Cardiac muscle cell (in vitro differentiated cells and primary cell): Measurements from ENCODE around the gene HNRNPC. TPM values are rescaled to one million over a fixed set of nuclear protein-coding genes. Genes with fewer than 3 reads are reported as not detected.

Experiments
- DNase-seq, 2 donors: peaks; one replicate each; pipeline versions ENCODE4 v3.0.0 to v3.0.0-alpha.2; 2010 to 2017; ENCODE audit warnings: low read depth in 1 of 2, low spot score in 1 of 2
- H3K27ac ChIP-seq: fragments of 200-600 bp; sonication (generic); 2 replicates; pipeline ENCODE4 v1.5.1; 2016
- H3K27me3 ChIP-seq: fragments of 200-600 bp; sonication (generic); 2 replicates; pipeline ENCODE4 v1.6.0; 2016; ENCODE audit warnings: control low read depth
- H3K36me3 ChIP-seq: fragments of 200-600 bp; sonication (generic); 2 replicates; pipeline ENCODE4 v1.5.1; 2016; ENCODE audit warnings: control low read depth
- H3K4me1 ChIP-seq: fragments of 200-600 bp; sonication (generic); 2 replicates; pipeline ENCODE4 v1.8.1; 2017; ENCODE audit warnings: low read depth, mild to moderate bottlenecking, mixed run types
- H3K4me3 ChIP-seq: fragments of 200-600 bp; sonication (generic); 2 replicates; pipeline ENCODE4 v1.5.1; 2016; ENCODE audit warnings: mild to moderate bottlenecking
- H3K9me3 ChIP-seq: fragments of 200-600 bp; sonication (generic); 2 replicates; pipeline ENCODE4 v1.5.1; 2017; ENCODE audit warnings: low read depth, mild to moderate bottlenecking, control low read depth
- CTCF ChIP-seq: IDR thresholded peaks from 2 replicates; pipeline ENCODE4 v1.5.1; 2012; ENCODE audit warnings: low read depth, mild to moderate bottlenecking, low read length
- polyA plus RNA-seq: library from polyadenylated mRNA; unstranded; fragments of >200 nt; fragmentation: Nextera tagmentation; extraction: Ambion mirVana; gene quantifications from 2 replicates; pipeline ENCODE4 v1.2.1, GENCODE V29; 2016
- total RNA-seq: library from RNA; depleted of rRNA; stranded (reverse); fragments of >200 nt; gene quantifications from 2 replicates; pipeline ENCODE4 v1.2.3, GENCODE V29; 2016

Gene HNRNPC
- total and polyA plus RNA-seq, 2 experiments from 2014 or later: 650 to 928 TPM

GRCh38 chr14:21163871-21164291 lies 105.4 kb downstream of the HNRNPC start:
- no peak for TF ChIP-seq CTCF
- Histone ChIP-seq H3K36me3 (no peaks in the 10 kb centered on the region), H3K9me3 (no peaks in the 10 kb centered on the region), H3K4me3 (no peak overlapping the region), H3K4me1 (no peaks in the 10 kb centered on the region), H3K27me3 (no peaks in the 10 kb centered on the region), H3K27ac (no peak overlapping the region)
- no peak for DNase-seq

GRCh38 chr14:21162081-21162480 lies 107.2 kb downstream of the HNRNPC start:
- H3K4me3 ChIP-seq: no peak overlapping the region
- H3K27ac ChIP-seq: no peak overlapping the region
- no peak for DNase-seq
- no peak for TF ChIP-seq CTCF
- no peaks in the 10 kb centered on the region for H3K27me3 ChIP-seq
- no peaks in the 10 kb centered on the region for H3K4me1 ChIP-seq
- H3K9me3 ChIP-seq: no peaks in the 10 kb centered on the region
- H3K36me3 ChIP-seq: no peaks in the 10 kb centered on the region

GRCh38 chr14:21160061-21160610 lies 109.1 kb downstream of the HNRNPC start:
- Histone ChIP-seq H3K27me3 (no peaks in the 10 kb centered on the region), H3K36me3 (no peaks in the 10 kb centered on the region), H3K4me3 (no peak overlapping the region), H3K9me3 (no peaks in the 10 kb centered on the region), H3K27ac (no peak overlapping the region), H3K4me1 (no peaks in the 10 kb centered on the region)
- no peak for DNase-seq
- TF ChIP-seq CTCF: no peak

Other genes with a start within 250 kb of the HNRNPC start
- 218 and 234 TPM in 2 replicates for gene NDRG2, start 244.4 kb downstream of the HNRNPC start, total RNA-seq
- gene NDRG2, start 244.4 kb downstream of the HNRNPC start, polyA plus RNA-seq: 386 and 423 TPM in 2 replicates
- 0.92 TPM in 1 of 2 replicates, not detected in the other for gene TPPP2, start 239.2 kb downstream of the HNRNPC start, total RNA-seq
- 0.39 and 1.9 TPM in 2 replicates for gene TPPP2, start 239.2 kb downstream of the HNRNPC start, polyA plus RNA-seq
- not detected in 2 replicates for gene RNASE13, start 234.6 kb downstream of the HNRNPC start, total RNA-seq
- 0.84 TPM in 1 of 2 replicates, not detected in the other for gene RNASE13, start 234.6 kb downstream of the HNRNPC start, polyA plus RNA-seq
- gene RNASE7, start 227.1 kb downstream of the HNRNPC start, total RNA-seq: not detected in 2 replicates
- not detected in 2 replicates for gene RNASE7, start 227.1 kb downstream of the HNRNPC start, polyA plus RNA-seq
- gene RNASE8, start 211.6 kb downstream of the HNRNPC start, total RNA-seq: not detected in 2 replicates
- gene RNASE8, start 211.6 kb downstream of the HNRNPC start, polyA plus RNA-seq: not detected in 2 replicates
- 32.9 and 41.7 TPM in 2 replicates for gene ARHGEF40, start 199.1 kb downstream of the HNRNPC start, total RNA-seq
- gene ARHGEF40, start 199.1 kb downstream of the HNRNPC start, polyA plus RNA-seq: 26.4 and 31.6 TPM in 2 replicates
- gene ZNF219, start 170.8 kb downstream of the HNRNPC start, total RNA-seq: 143 and 154 TPM in 2 replicates
- 49.5 and 77.0 TPM in 2 replicates for gene ZNF219, start 170.8 kb downstream of the HNRNPC start, polyA plus RNA-seq
- 0.46 and 1.2 TPM in 2 replicates for gene TMEM253, start 168.4 kb downstream of the HNRNPC start, total RNA-seq
- gene TMEM253, start 168.4 kb downstream of the HNRNPC start, polyA plus RNA-seq: 1.3 and 2.4 TPM in 2 replicates
- gene OR5AU1, start 113.4 kb downstream of the HNRNPC start, total RNA-seq: not detected in 2 replicates
- gene OR5AU1, start 113.4 kb downstream of the HNRNPC start, polyA plus RNA-seq: not detected in 2 replicates
- gene RPGRIP1, start 10.6 kb upstream of the HNRNPC start, total RNA-seq: 0.14 TPM in 1 of 2 replicates, not detected in the other
- gene RPGRIP1, start 10.6 kb upstream of the HNRNPC start, polyA plus RNA-seq: 0.31 TPM in 1 of 2 replicates, not detected in the other
- 42.5 and 61.2 TPM in 2 replicates for gene SUPT16H, start 114.6 kb upstream of the HNRNPC start, total RNA-seq
- 61.7 and 86.0 TPM in 2 replicates for gene SUPT16H, start 114.6 kb upstream of the HNRNPC start, polyA plus RNA-seq
- gene CHD8, start 186.7 kb upstream of the HNRNPC start, total RNA-seq: 59.2 and 71.4 TPM in 2 replicates
- 25.2 and 36.7 TPM in 2 replicates for gene CHD8, start 186.7 kb upstream of the HNRNPC start, polyA plus RNA-seq
- gene RAB2B, start 207.5 kb upstream of the HNRNPC start, total RNA-seq: 28.5 and 29.7 TPM in 2 replicates
- gene RAB2B, start 207.5 kb upstream of the HNRNPC start, polyA plus RNA-seq: 17.8 and 28.5 TPM in 2 replicates
- gene TOX4, start 207.8 kb upstream of the HNRNPC start, total RNA-seq: 34.3 and 37.8 TPM in 2 replicates
- 42.3 and 45.2 TPM in 2 replicates for gene TOX4, start 207.8 kb upstream of the HNRNPC start, polyA plus RNA-seq
- 57.9 and 69.2 TPM in 2 replicates for gene METTL3, start 241.9 kb upstream of the HNRNPC start, total RNA-seq
- 59.7 and 63.9 TPM in 2 replicates for gene METTL3, start 241.9 kb upstream of the HNRNPC start, polyA plus RNA-seq